Activated CD4-positive, alpha-beta T cell treated with anti-CD3 and anti-CD28 coated beads for 36 hours (primary cell): Measurements from ENCODE around the gene SLC25A25. TPM values are rescaled to one million over a fixed set of nuclear protein-coding genes. Genes with fewer than 3 reads are reported as not detected.

Source experiments
- ATAC-seq: fragments of 200-7000 bp; cut with Tn5 transposase; one replicate; pipeline ENCODE4 v1.10.0; 2021; ENCODE audit warnings: mild to moderate bottlenecking, moderate library complexity
- CTCF ChIA-PET: fragments of 350-600 bp; sonication (Branson Sonifier 250); formaldehyde crosslinking; loops from one replicate; lab custom pipeline; 2021; ENCODE audit warnings: antibody characterized with exemption; lab: Charles Lee
- POLR2A ChIA-PET: fragments of 350-600 bp; sonication (Branson Sonifier 250); formaldehyde crosslinking; loops from one replicate; lab custom pipeline; 2021; ENCODE audit warnings: antibody characterized with exemption, inconsistent platforms; lab: Charles Lee
- DNase-seq: peaks from one replicate; pipeline ENCODE4 v3.0.0-alpha.2; 2020
- H3K27ac Mint-ChIP-seq: one replicate; pipeline ENCODE4 v1.8.0; 2021; ENCODE audit warnings: mixed read lengths
- H3K27me3 Mint-ChIP-seq: one replicate; pipeline ENCODE4 v1.8.0; 2021; ENCODE audit warnings: mixed read lengths
- H3K36me3 Mint-ChIP-seq: one replicate; pipeline ENCODE4 v1.8.0; 2021; ENCODE audit warnings: low read depth, mixed read lengths
- H3K4me1 Mint-ChIP-seq: one replicate; pipeline ENCODE4 v1.8.0; 2021; ENCODE audit warnings: mixed read lengths
- H3K4me3 Mint-ChIP-seq: one replicate; pipeline ENCODE4 v1.8.0; 2021; ENCODE audit warnings: mild to moderate bottlenecking, moderate library complexity, mixed read lengths
- H3K9me3 Mint-ChIP-seq: one replicate; pipeline ENCODE4 v1.8.0; 2021; ENCODE audit warnings: low read depth, mixed read lengths
- intact Hi-C, 2 experiments: fragments of 100-400 bp; cut with DNase I in 1 of 2; cut with micrococcal nuclease in 1 of 2; formaldehyde crosslinking; loops; one replicate each; pipeline versions ENCODE4 v1.14.2 to v1.15.1; 2022 to 2024; cut with DNase I, micrococcal nuclease
- total RNA-seq, 2 experiments: library from RNA; stranded (reverse); gene quantifications; one replicate each; pipeline ENCODE4 v1.2.3, GENCODE V29; 2021

SLC25A25 gene
- total RNA-seq, 2 experiments from 2014 or later = 6.9 to 10.8 TPM

DNA sequence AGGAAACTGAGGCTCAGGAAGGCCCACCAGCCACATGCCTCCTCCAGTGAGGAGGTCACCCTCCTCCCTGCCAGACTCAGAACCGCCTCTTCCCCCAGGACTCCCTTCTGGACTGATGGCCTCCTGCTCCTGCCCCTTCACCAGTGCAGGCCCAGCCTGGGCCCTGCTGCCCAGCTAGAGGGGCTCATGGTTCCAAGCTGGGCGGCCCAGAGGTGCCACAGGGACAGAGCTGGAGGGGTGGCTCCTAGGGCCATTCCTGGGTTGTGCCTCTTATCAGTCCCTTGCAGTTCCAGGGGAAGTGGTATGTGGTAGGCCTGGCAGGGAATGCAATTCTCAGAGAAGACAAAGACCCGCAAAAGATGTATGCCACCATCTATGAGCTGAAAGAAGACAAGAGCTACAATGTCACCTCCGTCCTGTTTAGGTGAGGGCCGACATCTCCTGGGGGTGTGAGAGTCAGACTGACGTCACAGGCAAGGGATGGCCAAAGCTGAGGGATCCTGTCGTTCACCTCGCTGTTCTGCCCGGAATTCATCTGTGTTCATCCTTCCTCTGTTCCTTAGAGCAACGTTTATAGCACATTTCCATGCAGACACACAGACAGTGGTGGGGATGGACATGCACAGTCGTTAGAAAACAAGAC, 82.0 kb downstream of the SLC25A25 start:
- POLR2A ChIA-PET = no interaction called here
- H3K4me3 Mint-ChIP-seq = no peak overlapping the region
- intact Hi-C loops = no loop called here
- no peaks in the 10 kb centered on the region for H3K36me3 Mint-ChIP-seq
- no peak overlapping the region for H3K27ac Mint-ChIP-seq
- CTCF ChIA-PET = interaction anchor here (0.6 to 1.8 kb wide), 5 partner anchors 9 to 43 kb away, joined by 3 to 8 read pairs (median 3); partner anchors contain the start of gene BBLN
- no peak for ATAC-seq
- no peaks in the 10 kb centered on the region for H3K9me3 Mint-ChIP-seq
- DNase-seq = no peak
- no peaks in the 10 kb centered on the region for H3K4me1 Mint-ChIP-seq
- H3K27me3 Mint-ChIP-seq = no peaks in the 10 kb centered on the region

GRCh38 chr9:128150594-128151308, 82.7 kb downstream of the SLC25A25 start:
- H3K27ac Mint-ChIP-seq = no peak overlapping the region
- ATAC-seq = peak; percentile 83
- intact Hi-C loops = no loop called here
- H3K4me1 Mint-ChIP-seq = no peaks in the 10 kb centered on the region
- H3K36me3 Mint-ChIP-seq = no peaks in the 10 kb centered on the region
- no peaks in the 10 kb centered on the region for H3K9me3 Mint-ChIP-seq
- peak; percentile 49 for DNase-seq
- ChIA-PET POLR2A (no interaction called here), CTCF (interaction anchor here (1.1 to 1.8 kb wide), 4 partner anchors 8 to 33 kb away, joined by 3 to 8 read pairs (median 3); partner anchors contain the start of gene BBLN)
- H3K4me3 Mint-ChIP-seq = no peak overlapping the region
- H3K27me3 Mint-ChIP-seq = no peaks in the 10 kb centered on the region

DNA sequence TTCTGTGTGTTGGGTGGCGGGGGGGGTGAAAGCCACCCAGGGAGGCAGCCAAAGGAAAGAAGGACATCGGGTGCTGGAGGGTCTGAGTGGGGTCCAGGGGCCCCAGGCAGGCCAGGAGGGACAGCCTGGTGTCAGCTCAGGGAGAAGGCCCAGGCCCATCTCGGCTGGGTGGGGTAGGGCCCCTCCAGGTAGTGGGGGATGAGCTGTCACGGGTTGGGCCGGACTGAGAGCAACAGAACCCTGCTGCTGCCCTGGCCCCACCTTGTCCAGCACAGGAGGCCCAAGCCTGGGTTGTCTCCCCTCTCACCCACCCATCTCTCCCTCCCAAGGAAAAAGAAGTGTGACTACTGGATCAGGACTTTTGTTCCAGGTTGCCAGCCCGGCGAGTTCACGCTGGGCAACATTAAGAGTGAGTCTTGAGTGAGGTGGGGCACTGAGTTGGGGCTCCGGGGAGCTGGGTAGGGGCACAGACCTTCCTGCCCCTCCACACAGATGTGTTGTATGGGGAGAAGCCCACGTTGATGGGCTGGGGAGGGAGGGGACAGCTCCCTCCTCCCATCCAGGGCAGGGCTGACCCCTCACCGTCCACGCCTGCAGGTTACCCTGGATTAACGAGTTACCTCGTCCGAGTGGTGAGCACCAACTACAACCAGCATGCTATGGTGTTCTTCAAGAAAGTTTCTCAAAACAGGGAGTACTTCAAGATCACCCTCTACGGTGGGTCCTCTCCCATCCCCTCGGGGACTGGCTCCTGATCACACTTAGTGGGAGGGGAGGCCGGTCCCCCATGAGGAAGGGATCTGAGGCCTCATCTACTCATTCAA, 83.5 kb downstream of the SLC25A25 start:
- ATAC-seq = no peak
- Mint-ChIP-seq H3K9me3 (no peaks in the 10 kb centered on the region), H3K4me1 (no peaks in the 10 kb centered on the region), H3K36me3 (no peaks in the 10 kb centered on the region), H3K27ac (no peak overlapping the region), H3K27me3 (no peaks in the 10 kb centered on the region), H3K4me3 (no peak overlapping the region)
- POLR2A ChIA-PET = no interaction called here
- CTCF ChIA-PET = interaction anchor here (0.7 to 1.8 kb wide), 4 partner anchors 8 to 1223 kb away, joined by 3 to 8 read pairs (median 4); partner anchors contain the start of gene BBLN
- no peak for DNase-seq
- intact Hi-C loops = no loop called here

- Mint-ChIP-seq H3K27me3 (no peaks in the 10 kb centered on the region), H3K4me3 (no peak overlapping the region), H3K27ac (no peak overlapping the region), H3K4me1 (no peaks in the 10 kb centered on the region), H3K36me3 (no peaks in the 10 kb centered on the region), H3K9me3 (no peaks in the 10 kb centered on the region)
- intact Hi-C loops = no loop called here
- ATAC-seq = no peak
- no peak for DNase-seq
- ChIA-PET CTCF (interaction anchor here (0.7 to 0.9 kb wide), 2 partner anchors 31 to 1222 kb away, joined by 4 read pairs; no protein-coding TSS in a partner anchor), POLR2A (no interaction called here)
Measured at GRCh38 chr9:128152133-128153059, 84.4 kb downstream of the SLC25A25 start.

GRCh38 chr9:128153060-128153946, 85.3 kb downstream of the SLC25A25 start:
- intact Hi-C loops = no loop called here
- no peaks in the 10 kb centered on the region for H3K27me3 Mint-ChIP-seq
- ATAC-seq (no peak), DNase-seq (no peak)
- no peak overlapping the region for H3K27ac Mint-ChIP-seq
- POLR2A ChIA-PET = no interaction called here
- CTCF ChIA-PET = interaction anchor here (0.5 to 0.9 kb wide), 2 partner anchors 30 to 389 kb away, joined by 3 to 4 read pairs; no protein-coding TSS in a partner anchor
- no peaks in the 10 kb centered on the region for H3K9me3 Mint-ChIP-seq
- no peak overlapping the region for H3K4me3 Mint-ChIP-seq
- H3K4me1 Mint-ChIP-seq = no peaks in the 10 kb centered on the region
- H3K36me3 Mint-ChIP-seq = no peaks in the 10 kb centered on the region

GRCh38 chr9:128153947-128154695, 86.1 kb downstream of the SLC25A25 start:
- H3K27me3 Mint-ChIP-seq = no peaks in the 10 kb centered on the region
- no peaks in the 10 kb centered on the region for H3K9me3 Mint-ChIP-seq
- DNase-seq = no peak
- intact Hi-C loops = no loop called here
- H3K4me1 Mint-ChIP-seq = peaks cover under 1% of the 10 kb centered on the region
- no peak for ATAC-seq
- H3K27ac Mint-ChIP-seq = no peak overlapping the region
- CTCF ChIA-PET = interaction anchor here (0.5 kb wide), 1 partner anchor 388 kb away, joined by 3 read pairs; no protein-coding TSS in a partner anchor
- no peak overlapping the region for H3K4me3 Mint-ChIP-seq
- POLR2A ChIA-PET = no interaction called here
- no peaks in the 10 kb centered on the region for H3K36me3 Mint-ChIP-seq

DNA sequence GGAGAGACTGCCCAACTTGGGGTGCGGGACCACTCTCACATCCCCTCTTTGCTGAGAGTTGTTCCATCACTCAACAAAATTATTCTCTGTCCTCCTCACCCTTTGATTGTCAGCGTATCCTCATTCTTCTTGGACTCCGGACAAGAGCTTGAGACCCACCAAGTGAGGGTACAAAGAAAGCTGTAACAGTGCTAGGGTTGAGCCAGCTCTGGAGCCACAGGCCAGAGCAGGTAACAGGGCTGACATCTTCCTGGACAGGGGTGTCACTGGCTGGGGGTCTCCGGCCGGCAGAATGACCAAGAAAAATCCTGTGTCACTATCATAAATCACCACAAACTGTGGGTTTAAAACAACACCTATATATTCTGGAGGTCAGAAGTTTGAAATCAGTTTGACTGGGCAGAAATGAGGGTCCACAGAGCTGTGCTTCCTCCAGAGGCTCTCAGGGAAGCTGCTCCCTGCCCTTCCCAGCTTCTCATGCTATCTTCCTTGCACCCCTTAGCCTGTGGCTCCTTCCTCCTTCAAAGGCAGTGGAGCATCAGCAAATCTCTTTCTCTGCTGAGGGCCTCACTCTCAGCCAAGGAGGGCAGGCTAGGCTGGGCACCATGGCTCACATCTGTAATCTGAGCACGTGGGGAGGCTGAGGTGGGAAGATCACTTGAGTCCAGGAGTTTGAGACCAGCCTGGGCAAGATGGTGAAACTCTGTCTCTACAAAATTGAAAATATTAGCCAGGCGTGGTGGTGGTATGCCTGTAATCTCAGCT, 87.9 kb downstream of the SLC25A25 start:
- ATAC-seq (no peak), DNase-seq (no peak)
- ChIA-PET CTCF (interaction anchor here (0.5 to 1.5 kb wide), 3 partner anchors 9 to 695 kb away, joined by 3 to 4 read pairs (median 4); no protein-coding TSS in a partner anchor), POLR2A (no interaction called here)
- H3K27ac Mint-ChIP-seq = no peak overlapping the region
- H3K4me1 Mint-ChIP-seq = peaks cover 7% of the 10 kb centered on the region
- H3K27me3 Mint-ChIP-seq = no peaks in the 10 kb centered on the region
- no peaks in the 10 kb centered on the region for H3K9me3 Mint-ChIP-seq
- intact Hi-C loops = no loop called here
- no peak overlapping the region for H3K4me3 Mint-ChIP-seq
- no peaks in the 10 kb centered on the region for H3K36me3 Mint-ChIP-seq
